ACHN (cell line): ENCODE results near the gene CNOT11.
"Not testable (repeated sequence)": the region's sequence is repeated elsewhere in the genome, so short reads cannot be mapped to it uniquely, and the experiment has no call there.

Experiments used
- DNase-seq: peaks from one replicate; pipeline ENCODE4 v3.0.0-alpha.2; 2015
- in situ Hi-C: cut with HindIII; loops from 2 replicates; pipeline ENCODE4 v1.10.0; 2017; ENCODE audit warnings: low sequenced_read_pairs, low pct_ligation_motif_present, low pct_unique_long_range_greater_than_20kb

The CNOT11 gene

DNA sequence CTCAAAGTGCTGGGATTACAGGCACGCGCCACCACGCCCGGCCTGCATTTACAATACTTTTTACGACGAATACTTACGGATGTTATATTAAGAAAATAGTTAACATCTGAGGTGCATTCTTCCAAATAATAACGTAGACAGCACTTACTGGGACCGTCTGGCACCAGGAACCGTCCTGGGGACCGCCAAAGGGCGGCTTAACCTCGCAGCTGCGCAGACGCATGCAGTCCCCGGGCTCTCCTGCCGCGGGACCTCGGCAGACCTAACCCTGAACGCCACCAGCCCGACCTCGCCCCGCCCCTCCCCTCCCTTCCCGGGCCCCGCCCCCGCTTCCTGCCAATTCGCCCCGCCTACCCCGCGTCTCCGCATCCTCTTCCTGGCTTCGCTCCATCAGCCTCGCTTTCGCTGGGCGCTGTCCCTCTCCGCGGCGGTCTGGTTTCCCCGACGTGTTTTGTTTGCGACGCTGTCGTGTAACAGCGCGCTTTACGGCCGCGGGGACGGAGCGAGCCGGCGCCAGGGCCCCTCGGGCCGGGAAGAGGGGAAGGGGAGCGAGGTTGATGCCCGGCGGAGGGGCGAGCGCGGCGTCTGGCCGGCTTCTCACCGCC lies at the start of gene CNOT11:
Gene CNOT11 (plus strand): TSS at position 479 of the 605 bp plus-strand sequence. CDS start 79 bp downstream, at position 558.
- in situ Hi-C loops, result no loop called here
- DNase-seq, result peak; percentile 99

DNA sequence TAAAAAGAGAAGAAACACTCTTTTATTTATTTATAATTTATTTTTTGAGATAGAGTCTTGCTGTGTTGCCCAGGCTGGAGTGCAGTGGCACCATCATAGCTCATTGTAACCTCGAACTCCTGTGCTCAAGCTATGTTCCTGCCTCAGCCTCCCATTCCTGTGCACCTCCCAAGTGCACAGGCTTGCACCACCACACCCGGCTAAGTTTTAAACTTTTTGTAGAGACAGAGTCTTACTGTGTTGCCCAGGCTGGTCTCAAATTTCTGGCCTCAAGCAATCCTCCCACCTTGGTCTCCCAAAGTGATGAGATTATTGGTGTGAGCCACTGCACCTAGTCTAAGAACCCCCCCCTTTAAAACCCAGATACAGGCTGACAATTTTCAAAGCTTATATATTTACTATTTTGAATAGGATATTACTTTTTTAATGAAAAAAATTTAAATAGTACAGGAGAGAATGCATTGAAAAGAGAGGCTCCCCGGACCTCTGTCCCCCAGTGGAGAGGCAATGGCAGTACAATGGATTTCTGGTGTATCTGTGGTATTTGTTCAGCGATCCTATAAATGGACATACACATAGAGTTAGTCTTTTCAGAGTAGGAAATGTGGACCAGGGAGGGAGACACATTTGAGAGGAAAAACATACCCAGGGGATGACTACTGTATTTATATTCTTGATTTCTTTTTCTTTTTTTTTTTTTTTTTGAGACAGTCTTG lies 48.1 kb upstream of the CNOT11 start:
- DNase-seq, result peak; percentile 13
- in situ Hi-C loops, result no loop called here

DNA sequence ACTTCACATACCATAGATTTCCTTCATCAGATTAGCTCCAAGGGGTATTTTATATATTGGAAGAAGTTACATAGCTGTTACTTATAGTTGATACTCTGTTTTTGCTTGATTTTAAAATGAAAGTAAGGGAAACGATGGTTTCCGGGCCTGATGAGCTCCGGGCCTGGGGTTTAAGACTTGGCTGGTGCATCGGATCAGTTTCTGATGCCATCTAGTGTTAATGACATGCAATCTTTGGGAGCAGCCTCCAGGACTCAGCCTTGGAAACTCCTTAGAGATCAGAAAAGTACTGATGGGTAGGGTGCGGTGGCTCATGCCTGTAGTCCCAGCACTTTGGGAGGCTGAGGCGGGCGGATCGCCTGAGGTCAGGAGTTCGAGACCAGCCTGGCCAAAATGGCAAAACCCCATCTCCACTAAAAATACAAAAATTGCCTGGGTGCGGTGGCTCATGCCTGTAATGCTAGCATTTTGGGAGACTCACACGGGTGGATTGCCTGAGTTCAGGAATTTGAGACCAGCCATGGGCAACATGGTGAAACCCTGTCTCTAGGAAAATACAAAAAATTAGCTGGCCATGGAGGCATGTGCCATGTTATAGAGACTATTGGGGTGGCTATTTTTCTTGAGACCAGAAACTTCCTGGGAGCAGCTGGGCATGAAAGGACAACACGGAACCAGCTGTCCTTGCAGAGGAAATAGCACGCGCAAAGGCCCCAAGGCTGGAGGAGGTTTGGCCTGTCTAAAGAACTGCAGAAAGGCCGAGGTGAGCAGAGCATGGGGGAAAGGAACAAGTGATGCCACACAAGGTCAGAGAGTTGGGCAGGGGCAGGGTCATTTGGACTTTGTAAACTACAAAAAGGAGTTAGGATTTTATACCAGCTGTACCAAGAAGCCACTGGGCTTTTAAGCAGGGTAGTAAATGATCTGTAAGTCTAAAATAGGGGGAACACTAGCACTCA lies 46.9 kb upstream of the CNOT11 start:
- in situ Hi-C loops, result no loop called here
- peak; percentile 92 for DNase-seq

DNA sequence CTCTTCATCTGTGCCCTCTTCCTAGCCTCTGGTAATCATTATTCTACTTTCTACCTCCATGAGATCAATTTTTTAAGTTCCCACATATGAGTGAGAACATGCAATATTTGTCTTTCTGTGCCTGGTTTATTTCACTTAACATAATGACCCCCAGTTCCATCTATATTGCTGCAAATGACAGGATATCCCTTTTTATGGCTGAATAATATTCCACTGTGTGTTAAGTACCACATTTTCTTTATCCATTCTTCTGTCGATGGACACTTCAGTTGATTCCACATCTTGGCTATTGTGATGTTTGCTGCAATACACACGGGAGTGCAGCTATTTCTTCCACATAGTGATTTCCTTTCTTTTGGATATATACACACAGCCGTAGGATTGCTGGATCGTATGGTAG lies 43.9 kb upstream of the CNOT11 start:
- in situ Hi-C loops, result no loop called here

DNA sequence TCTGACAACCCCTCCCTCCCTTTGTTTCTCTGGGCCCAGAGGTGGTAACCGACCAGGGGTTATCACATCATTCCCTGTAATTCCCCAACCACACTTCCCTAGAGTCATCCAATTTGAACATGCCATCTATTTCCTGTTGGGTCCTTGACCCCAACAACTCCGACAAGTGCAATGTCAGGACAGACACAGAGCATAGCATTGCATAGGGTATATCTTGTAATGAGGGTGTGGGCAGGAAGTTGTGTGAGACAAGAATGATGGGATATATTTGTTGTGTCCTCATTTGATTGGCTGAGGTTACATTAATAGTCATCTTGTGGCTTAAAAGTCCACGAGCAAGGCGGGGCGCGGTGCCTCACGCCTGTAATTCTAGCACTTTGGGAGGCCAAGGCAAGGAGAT lies 33.4 kb upstream of the CNOT11 start:
- in situ Hi-C loops, result no loop called here
- no peak for DNase-seq

More for the DNA sequence above, 43.9 kb upstream of the CNOT11 start:
- no peak for DNase-seq

DNA sequence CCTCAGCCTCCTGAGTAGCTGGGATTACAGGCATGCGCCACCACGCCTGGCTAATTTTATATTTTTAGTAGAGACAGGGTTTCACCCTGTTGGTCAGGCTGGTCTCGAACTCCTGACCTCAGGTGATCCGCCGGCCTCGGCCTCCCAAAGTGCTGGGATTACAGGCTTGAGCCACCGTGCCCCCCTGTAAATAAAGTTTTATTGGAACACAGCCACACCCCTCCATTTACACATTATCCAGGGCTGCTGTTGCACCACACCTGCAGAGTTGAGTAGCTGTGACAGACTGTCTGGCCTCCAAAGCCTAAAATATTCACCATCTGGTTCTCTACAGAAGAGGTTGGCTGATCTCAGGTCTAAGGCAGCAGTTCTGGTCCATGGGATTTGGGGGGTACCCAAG lies 32.6 kb upstream of the CNOT11 start:
- in situ Hi-C loops, result not testable (repeated sequence)

DNA sequence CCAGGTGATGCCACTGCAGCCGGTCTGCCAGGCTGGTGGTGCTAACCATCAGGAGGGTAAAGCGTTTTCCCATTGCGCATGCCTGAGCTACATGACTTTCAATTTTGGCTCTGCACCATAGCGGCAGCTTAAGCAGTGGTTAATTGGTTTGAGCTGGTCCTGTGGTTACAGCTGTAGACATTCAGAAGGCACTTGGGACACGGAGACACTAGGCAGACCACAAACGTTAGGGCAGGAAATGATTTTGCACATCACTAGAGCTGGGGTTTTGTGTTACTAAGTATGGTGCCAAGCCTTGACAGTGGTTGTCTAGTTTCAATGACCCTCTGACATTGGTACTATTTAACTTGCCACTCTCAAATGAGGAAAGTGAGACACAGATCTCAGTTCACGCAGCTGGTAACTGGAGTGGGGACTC lies 28.9 kb upstream of the CNOT11 start:
- in situ Hi-C loops, result no loop called here
- no peak for DNase-seq

More for the DNA sequence above, 32.6 kb upstream of the CNOT11 start:
- not testable (repeated sequence) for DNase-seq

DNA sequence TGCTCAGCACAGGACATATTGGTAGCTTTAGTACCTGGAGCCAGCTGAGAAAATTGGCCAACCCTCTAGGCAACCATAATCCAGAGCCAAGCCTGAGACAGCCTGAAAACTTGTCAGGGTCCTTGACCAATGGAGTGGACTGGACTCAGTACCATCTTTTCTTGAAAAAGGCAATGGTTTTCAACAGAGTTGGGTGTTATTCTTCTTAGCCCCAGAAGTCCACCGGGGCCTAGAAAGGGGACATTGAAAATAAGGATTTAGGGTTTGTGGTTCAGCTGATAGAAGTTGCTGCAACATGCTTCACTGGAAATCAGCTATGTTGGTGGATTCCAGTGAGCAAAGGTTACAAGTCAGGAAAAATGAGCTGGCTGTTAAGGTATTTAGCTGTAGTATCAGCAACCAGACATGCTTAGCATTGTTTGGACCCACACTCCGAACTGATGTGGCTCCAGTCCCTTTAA lies 22.1 kb upstream of the CNOT11 start:
- in situ Hi-C loops, result no loop called here
- peak; percentile 92 for DNase-seq

DNA sequence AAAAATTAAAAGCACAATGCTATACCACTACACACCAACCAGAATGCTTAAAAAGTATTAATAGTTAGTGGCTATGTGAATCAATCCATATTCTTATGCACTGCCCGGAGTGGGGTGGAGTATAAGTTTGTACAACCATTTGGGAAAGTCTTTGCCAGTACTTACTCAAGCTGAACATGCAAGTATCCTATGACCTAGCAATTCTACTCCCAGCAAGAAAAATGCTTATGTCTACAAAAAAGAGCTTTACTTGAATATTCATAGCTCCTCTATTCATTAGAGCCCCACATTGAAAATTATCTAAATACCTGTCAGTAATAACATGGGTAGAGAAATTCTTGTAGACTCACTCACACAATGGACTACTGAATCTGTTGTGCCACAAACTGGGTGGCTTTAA lies 21.4 kb upstream of the CNOT11 start:
- in situ Hi-C loops, result no loop called here
- DNase-seq, result peak; percentile 49

DNA sequence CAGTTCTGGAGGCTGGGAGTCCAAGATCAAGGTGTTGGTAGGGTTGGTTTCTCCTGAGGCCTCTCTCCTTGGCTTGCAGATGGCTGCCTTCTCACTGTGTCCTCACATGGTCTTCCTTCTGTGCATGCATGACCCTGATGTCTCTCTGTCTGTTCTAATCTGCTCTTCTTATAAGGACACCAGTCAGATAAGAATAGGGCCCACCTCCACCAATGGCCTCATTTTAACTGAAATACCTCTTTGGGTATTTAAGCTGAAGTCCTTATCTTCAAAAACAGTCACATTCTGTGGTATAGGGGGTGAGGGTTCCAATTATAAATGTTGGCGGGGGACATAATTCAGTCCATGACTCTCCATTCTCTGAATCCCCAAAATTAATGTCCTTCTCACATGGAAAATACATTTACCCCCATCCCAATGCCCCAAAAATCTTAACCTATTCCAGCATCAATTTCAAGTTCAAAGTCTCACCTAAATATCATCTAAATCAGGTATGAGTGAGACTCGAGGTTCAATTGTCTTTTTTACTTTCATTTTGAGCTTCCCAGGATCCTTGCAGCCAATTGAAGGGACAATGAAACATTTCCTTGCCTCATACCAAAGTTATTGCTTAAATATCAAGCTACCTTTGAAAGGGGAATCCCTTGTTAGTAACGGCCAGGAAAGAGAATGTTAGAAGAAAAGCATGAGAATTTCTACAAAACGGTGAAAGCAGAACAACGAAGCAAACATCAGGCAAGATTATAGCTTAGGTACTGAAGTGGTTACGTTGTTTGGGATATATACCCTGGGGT lies 20.6 kb upstream of the CNOT11 start:
- no peak for DNase-seq
- in situ Hi-C loops, result no loop called here

DNA sequence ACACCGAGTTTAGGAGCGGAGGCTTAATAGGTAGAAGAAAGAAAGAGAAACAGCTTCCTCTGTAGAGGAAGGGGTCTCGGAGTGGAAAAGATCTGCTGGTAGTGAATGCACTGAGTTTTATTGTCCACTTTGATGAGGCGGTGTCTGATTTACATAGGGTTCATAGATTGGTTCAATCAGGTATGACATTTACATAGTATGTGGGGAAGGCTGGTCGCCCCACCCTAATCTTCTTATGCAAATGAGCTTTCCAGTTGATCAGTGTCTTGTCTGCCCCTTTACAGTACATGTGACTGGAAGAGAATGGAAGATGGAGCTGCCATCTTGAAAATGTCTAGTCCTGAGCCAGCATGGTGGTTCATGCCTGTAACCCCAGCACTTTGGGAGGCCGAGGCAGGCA lies 19.9 kb upstream of the CNOT11 start:
- no peak for DNase-seq
- in situ Hi-C loops, result no loop called here

DNA sequence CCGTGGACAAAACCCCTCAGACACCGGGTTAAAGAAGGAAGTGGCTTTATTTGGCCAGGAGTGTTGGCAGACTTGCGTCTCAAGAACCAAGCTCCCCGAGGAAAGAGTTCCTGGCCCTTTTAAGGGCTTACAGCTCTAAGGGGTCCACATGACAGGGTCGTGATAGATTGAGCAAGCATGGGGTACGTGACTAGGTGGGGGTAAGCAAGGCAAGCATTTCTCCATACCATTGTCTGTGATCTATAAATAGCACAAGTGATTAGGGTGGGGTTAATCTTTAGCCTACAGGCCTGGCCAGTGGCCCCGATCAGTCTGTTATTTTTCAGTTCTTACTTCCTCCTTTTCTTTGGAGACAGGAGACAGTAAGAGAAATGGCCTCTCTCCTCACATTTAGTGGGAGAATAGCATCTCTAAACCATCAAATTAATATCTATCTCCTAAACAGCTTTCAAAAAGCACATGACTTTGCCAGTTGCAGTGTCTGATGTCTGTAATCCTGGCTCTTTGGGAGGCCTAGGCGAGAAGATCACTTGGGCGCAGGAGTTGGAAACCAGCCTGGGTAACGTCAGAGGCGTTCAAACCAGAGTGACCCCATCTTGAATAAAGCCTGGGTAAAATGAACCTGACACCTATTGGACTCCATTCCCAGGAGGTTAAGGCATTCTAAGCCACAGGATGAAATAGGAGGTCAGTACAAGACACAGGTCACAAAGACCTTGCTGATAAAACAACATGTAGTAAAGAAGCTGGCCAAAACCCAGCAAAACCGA lies 18.3 kb upstream of the CNOT11 start:
- no peak for DNase-seq
- in situ Hi-C loops, result no loop called here

DNA sequence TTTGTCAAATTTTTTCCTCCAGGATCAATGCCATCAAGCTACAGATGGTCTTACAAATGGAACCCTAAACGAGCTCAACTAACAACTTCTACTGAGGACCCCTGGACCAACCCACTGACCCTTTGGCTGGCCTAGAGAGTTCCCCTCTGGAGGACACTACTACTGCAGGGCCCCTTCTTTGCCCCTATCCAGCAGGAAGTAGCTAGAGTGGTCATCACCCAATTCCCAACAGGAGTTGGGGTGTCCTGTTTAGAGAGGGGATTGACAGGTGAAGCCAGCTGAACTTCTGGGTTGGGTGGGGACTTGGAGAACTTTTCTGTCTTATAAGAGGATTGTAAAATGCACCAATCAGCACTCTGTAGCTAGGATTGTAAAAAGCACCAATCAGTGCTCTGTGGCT lies 16.7 kb upstream of the CNOT11 start:
- DNase-seq, in situ Hi-C loops: not testable (repeated sequence)

DNA sequence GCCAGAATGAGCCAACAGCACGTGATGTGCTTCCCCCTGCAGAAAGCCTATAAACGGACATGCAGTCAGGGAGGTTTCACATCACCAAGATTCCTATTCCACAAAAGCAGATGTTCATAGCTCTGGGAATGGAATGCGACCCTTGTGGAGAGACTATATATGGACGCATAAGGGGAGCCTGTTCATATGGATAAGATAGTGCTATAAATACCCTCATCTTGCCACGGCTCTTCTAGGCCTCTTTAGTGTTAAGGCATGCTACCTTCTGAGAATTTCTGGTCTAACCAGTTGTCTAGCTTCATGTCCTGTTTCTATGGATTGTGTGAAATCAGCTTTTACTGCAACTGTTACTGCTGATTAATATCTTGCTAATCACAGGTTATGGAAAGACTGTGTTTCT lies 14.7 kb upstream of the CNOT11 start:
- in situ Hi-C loops, result not testable (repeated sequence)

DNA sequence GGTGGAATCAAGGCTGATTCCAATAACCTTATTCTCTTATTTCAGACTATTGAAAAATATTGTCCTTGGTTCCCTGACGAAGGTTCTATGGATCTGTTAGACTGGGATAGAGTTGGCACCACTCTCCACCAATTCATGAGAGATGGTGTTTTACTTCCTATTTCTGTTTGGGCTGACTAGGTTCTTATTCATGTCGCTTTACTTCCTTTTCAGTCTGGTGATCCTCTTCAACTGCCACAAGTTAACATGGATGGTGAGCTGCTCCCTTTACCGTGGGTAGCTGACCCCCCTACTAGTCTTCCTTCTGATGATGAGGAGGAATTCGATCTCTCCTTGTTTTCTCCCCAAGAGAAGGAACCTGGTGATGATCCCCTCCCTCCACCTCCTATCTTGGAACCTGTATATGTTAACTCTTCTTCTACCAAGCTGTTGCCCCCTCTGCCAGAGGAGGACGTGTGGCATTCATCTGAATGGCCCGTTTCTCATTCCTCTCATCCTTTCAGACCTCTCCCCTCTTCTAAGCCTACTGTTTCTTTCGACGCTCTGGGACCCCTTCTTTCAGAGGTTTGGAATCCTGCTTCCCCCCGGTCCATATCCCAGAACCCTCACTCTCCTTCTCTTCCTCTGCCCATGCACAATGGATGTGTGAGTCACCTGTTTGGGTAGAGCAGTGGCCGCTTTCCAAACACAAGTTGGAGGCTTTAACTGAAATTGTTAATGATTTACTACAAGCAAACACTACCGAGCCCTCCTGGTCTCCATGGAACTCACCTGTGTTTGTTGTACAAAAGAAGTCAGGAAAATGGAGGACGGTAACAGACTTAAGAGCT lies 13.5 kb upstream of the CNOT11 start:
- DNase-seq, result peak; percentile 91
- in situ Hi-C loops, result no loop called here

More for the DNA sequence above, 14.7 kb upstream of the CNOT11 start:
- DNase-seq, result not testable (repeated sequence)

DNA sequence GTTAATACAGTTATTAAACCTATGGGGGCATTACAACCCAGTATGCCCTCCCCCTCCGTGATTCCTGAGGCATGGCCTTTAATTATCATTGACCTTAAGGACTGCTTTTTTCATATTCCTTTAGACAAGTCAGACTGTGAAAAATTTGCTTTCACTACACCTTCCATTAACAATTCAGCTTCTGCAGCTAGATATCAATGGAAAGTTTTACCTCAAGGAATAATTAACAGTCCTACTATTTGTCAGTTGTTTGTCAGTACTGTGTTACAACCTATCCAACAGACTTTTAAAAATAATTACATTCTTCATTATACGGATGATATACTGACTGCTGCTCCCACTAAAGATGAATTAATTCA lies 12.9 kb upstream of the CNOT11 start:
- in situ Hi-C loops, DNase-seq: not testable (repeated sequence)

DNA sequence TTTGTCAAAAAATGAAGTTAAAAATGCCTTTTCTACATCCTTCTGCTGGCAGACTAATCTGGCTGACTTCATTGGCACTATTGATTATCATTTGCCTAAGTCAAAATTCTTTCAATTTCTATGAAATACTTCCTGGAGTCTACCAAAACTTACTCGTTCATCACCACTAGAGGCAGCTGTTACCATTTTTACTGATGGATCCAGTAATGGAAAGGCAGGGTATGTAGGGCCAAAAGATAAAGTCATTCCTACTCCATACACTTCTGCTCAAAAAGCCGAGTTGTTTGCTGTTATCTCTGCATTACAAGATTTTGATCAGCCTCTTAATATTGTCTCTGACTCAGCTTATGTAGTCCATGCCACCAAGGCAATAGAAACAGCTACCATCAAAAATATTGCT lies 12.0 kb upstream of the CNOT11 start:
- DNase-seq, result peak; percentile 58

More for the DNA sequence above, 12.0 kb upstream of the CNOT11 start:
- in situ Hi-C loops, result not testable (repeated sequence)
